ENCODE data around the gene TMEM240. TPM values are rescaled to one million over a fixed set of nuclear protein-coding genes. Genes with fewer than 3 reads are reported as not detected.
"Not testable (repeated sequence)": the region's sequence is repeated elsewhere in the genome, so short reads cannot be mapped to it uniquely, and the experiment has no call there.

TMEM240 gene
- total RNA-seq, 6 experiments from 2014 or later, result 2.8 to 5.1 (median 4.1) TPM

DNA sequence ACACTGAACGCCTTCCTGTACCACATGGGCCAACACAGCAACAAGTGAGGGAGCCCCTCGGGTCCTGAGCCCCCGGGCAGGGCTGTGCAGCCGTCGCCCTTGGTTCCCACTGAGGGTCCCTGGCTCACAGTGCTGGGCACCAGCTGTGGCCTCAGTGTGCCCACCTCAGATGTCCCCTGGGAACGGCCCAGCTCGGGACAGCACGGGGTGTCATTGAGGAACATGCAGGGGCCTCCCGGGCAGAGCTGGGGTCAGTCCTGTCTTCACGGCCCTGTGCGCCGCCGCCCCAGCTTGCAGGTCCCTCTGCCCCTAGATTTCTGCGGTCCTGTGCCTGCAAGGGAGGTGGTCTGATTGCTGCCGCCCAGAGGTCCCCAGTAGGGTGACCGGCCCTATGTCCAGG lies 51.2 kb downstream of the TMEM240 start:
- Mint-ChIP-seq H3K9me3 (peaks cover 11% of the 10 kb centered on the region), H3K27me3 (ENCODE audit: insufficient read depth) (peaks cover 2% of the 10 kb centered on the region), H3K27ac (no peak overlapping the region), H3K4me3 (no peak overlapping the region), H3K36me3 (ENCODE audit: low read depth) (peaks cover 42% of the 10 kb centered on the region), H3K4me1 (ENCODE audit: low read depth) (no peaks in the 10 kb centered on the region)
- no peak for DNase-seq
- TF ChIP-seq, protein P1, sequence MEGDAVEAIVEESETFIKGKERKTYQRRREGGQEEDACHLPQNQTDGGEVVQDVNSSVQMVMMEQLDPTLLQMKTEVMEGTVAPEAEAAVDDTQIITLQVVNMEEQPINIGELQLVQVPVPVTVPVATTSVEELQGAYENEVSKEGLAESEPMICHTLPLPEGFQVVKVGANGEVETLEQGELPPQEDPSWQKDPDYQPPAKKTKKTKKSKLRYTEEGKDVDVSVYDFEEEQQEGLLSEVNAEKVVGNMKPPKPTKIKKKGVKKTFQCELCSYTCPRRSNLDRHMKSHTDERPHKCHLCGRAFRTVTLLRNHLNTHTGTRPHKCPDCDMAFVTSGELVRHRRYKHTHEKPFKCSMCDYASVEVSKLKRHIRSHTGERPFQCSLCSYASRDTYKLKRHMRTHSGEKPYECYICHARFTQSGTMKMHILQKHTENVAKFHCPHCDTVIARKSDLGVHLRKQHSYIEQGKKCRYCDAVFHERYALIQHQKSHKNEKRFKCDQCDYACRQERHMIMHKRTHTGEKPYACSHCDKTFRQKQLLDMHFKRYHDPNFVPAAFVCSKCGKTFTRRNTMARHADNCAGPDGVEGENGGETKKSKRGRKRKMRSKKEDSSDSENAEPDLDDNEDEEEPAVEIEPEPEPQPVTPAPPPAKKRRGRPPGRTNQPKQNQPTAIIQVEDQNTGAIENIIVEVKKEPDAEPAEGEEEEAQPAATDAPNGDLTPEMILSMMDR (IDR thresholded peaks at IDR 0.05), result no peak

DNA sequence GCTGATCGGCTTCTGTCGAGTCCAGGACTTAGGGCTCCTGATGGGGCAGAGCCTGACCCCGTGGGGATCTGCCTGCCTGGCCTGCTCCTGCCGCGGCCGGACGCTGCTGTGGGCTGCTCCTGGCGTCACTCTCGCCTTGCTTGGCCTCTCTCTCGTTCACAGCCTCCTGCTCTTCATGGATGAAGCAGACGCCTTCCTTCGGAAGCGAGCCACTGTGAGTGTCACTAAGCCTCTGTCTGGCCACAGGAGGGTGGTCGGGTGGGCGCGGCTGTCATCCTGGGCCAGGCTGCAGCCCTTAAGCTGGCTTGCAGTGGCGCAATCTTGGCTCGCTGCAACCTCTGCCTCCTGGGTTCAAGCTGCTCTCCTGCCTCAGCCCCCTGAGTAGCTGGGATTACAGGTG lies 52.7 kb downstream of the TMEM240 start:
- Mint-ChIP-seq H3K4me1 (ENCODE audit: low read depth) (no peaks in the 10 kb centered on the region), H3K27me3 (ENCODE audit: insufficient read depth) (peaks cover 2% of the 10 kb centered on the region), H3K27ac (no peak overlapping the region), H3K36me3 (ENCODE audit: low read depth) (peaks cover 29% of the 10 kb centered on the region), H3K4me3 (no peak overlapping the region), H3K9me3 (no peaks in the 10 kb centered on the region)
- TF ChIP-seq, protein P1 (IDR thresholded peaks at IDR 0.05), result no peak
- DNase-seq, result no peak

DNA sequence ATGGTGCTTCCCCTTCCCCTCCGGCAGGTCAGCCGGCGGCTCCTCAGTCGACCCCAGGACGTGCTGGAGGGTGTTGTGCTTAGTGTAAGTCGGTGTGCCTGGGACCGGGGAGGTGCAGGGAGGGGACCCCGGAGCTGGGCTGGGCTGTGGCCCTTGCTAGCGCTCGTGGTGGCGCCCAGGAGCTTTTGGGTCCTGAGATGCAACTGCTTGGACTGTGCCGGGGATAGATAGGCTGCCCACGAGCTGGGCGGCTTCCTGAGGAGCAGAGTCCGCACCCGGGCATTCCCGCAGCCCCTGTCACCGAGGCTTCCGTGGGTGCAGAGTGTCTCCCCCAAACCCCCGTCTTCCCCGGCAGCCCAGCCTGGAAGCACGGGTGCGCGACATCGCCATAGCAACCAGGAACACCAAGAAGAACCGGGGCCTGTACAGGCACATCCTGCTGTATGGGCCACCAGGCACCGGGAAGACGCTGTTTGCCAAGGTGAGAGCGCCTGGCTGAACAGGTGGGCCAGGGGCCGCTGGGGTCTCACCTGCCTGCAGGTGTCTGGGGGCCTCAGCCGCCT lies 54.6 kb downstream of the TMEM240 start:
- not testable (repeated sequence) for H3K4me1 Mint-ChIP-seq (ENCODE audit: low read depth); H3K4me3 Mint-ChIP-seq; H3K9me3 Mint-ChIP-seq; DNase-seq; H3K27ac Mint-ChIP-seq; H3K27me3 Mint-ChIP-seq (ENCODE audit: insufficient read depth)
- H3K36me3 Mint-ChIP-seq (ENCODE audit: low read depth), result peaks cover 13% of the 10 kb centered on the region

DNA sequence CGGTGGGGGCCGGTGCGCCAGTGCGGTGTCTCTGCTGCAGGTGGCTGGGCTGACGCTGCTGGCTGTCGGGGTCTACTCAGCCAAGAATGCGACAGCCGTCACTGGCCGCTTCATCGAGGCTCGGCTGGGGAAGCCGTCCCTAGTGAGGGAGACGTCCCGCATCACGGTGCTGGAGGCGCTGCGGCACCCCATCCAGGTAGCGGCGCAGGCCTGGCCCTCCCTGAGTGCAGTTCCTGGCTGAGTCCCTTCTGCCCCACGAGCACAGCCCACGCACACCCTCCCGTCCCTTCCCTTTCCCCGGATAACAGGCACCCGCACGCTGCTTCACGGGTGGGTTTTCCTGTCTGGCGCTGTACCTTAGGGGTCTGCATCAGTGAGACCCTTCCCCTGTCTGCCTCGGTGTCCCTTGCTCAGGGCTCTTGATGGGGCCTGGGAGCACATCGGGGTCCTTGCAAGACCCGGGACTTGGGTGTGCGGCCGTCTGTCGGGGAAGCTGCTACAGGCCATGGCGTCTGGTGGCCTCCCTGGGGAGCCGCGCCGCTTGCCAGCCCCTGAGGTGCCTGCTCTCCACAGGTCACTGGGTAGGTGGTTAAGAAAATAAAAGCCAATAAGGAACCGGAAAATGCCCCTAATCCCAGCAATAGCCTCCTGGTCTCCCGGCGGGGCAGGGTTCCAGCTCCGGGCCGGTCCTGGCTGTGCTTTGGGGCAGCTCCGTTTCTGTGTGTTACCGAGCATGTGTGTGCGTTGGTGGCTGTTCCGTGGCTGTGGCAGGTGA lies 55.3 kb downstream of the TMEM240 start:
- not testable (repeated sequence) for H3K4me3 Mint-ChIP-seq; H3K36me3 Mint-ChIP-seq (ENCODE audit: low read depth); H3K4me1 Mint-ChIP-seq (ENCODE audit: low read depth); H3K27me3 Mint-ChIP-seq (ENCODE audit: insufficient read depth); H3K9me3 Mint-ChIP-seq; DNase-seq; H3K27ac Mint-ChIP-seq

Other genes starting within 250 kb of the TMEM240 start
- gene ACAP3, start 232.7 kb downstream of the TMEM240 start, total RNA-seq (2021; fragmentation: NEBNext Ultra II Directional; extraction: Animal tissue kit (Norgen Biotek cat#: 25700)), result 10 to 100 TPM; 39.4 to 50.8 (median 42.6) TPM
- gene PUSL1, start 232.0 kb downstream of the TMEM240 start, total RNA-seq (2021; fragmentation: NEBNext Ultra II Directional; extraction: Animal tissue kit (Norgen Biotek cat#: 25700)), result 10 to 100 TPM; 23.5 to 28.7 (median 25.6) TPM
- gene INTS11, start 216.0 kb downstream of the TMEM240 start, total RNA-seq (2021; fragmentation: NEBNext Ultra II Directional; extraction: Animal tissue kit (Norgen Biotek cat#: 25700)), result 10 to 100 TPM; 65.6 to 78.3 (median 69.8) TPM
- gene CPTP, start 215.8 kb downstream of the TMEM240 start, total RNA-seq (2021; fragmentation: NEBNext Ultra II Directional; extraction: Animal tissue kit (Norgen Biotek cat#: 25700)), result 10 to 100 TPM; 24.6 to 31.5 (median 26.6) TPM
- gene TAS1R3, start 209.3 kb downstream of the TMEM240 start, total RNA-seq (2021; fragmentation: NEBNext Ultra II Directional; extraction: Animal tissue kit (Norgen Biotek cat#: 25700)), result under 1 TPM; 0.07 to 0.20 (median 0.13) TPM
- gene DVL1, start 191.2 kb downstream of the TMEM240 start, total RNA-seq (2021; fragmentation: NEBNext Ultra II Directional; extraction: Animal tissue kit (Norgen Biotek cat#: 25700)), result 10 to 100 TPM; 73.8 to 96.6 (median 74.5) TPM
- 100 to 1,000 TPM; 438 to 570 (median 524) TPM for gene MXRA8, start 182.1 kb downstream of the TMEM240 start, total RNA-seq (2021; fragmentation: NEBNext Ultra II Directional; extraction: Animal tissue kit (Norgen Biotek cat#: 25700))
- 100 to 1,000 TPM; 178 to 206 (median 196) TPM for gene AURKAIP1, start 165.4 kb downstream of the TMEM240 start, total RNA-seq (2021; fragmentation: NEBNext Ultra II Directional; extraction: Animal tissue kit (Norgen Biotek cat#: 25700))
- gene CCNL2, start 141.3 kb downstream of the TMEM240 start, total RNA-seq (2021; fragmentation: NEBNext Ultra II Directional; extraction: Animal tissue kit (Norgen Biotek cat#: 25700)), result 100 to 1,000 TPM in 5 of 6 experiments, 10 to 100 TPM in 1; 96.2 to 115 (median 104) TPM
- 100 to 1,000 TPM; 131 to 154 (median 141) TPM for gene MRPL20, start 133.3 kb downstream of the TMEM240 start, total RNA-seq (2021; fragmentation: NEBNext Ultra II Directional; extraction: Animal tissue kit (Norgen Biotek cat#: 25700))
- under 1 TPM in 2 of 6 experiments, not detected in 4; 0.14 TPM for gene ANKRD65, start 119.3 kb downstream of the TMEM240 start, total RNA-seq (2021; fragmentation: NEBNext Ultra II Directional; extraction: Animal tissue kit (Norgen Biotek cat#: 25700))
- under 1 TPM in 5 of 6 experiments, not detected in 1; 0.12 to 0.33 (median 0.24) TPM for gene VWA1, start 104.9 kb downstream of the TMEM240 start, total RNA-seq (2021; fragmentation: NEBNext Ultra II Directional; extraction: Animal tissue kit (Norgen Biotek cat#: 25700))
- gene ATAD3C, start 90.9 kb downstream of the TMEM240 start, total RNA-seq (2021; fragmentation: NEBNext Ultra II Directional; extraction: Animal tissue kit (Norgen Biotek cat#: 25700)), result under 1 TPM in 1 of 6 experiments, not detected in 5; 0.09 TPM
- 10 to 100 TPM; 21.0 to 24.8 (median 23.0) TPM for gene ATAD3B, start 68.9 kb downstream of the TMEM240 start, total RNA-seq (2021; fragmentation: NEBNext Ultra II Directional; extraction: Animal tissue kit (Norgen Biotek cat#: 25700))
- gene ATAD3A, start 28.5 kb downstream of the TMEM240 start, total RNA-seq (2021; fragmentation: NEBNext Ultra II Directional; extraction: Animal tissue kit (Norgen Biotek cat#: 25700)), result 10 to 100 TPM; 48.7 to 61.5 (median 54.0) TPM
- gene SSU72, start 34.2 kb upstream of the TMEM240 start, total RNA-seq (2021; fragmentation: NEBNext Ultra II Directional; extraction: Animal tissue kit (Norgen Biotek cat#: 25700)), result 100 to 1,000 TPM; 132 to 156 (median 137) TPM
- gene FNDC10, start 59.5 kb upstream of the TMEM240 start, total RNA-seq (2021; fragmentation: NEBNext Ultra II Directional; extraction: Animal tissue kit (Norgen Biotek cat#: 25700)), result 1 to 10 TPM; 1.6 to 4.0 (median 2.0) TPM
- gene MIB2, start 74.9 kb upstream of the TMEM240 start, total RNA-seq (2021; fragmentation: NEBNext Ultra II Directional; extraction: Animal tissue kit (Norgen Biotek cat#: 25700)), result 10 to 100 TPM; 41.9 to 62.8 (median 44.0) TPM
- gene MMP23B, start 91.5 kb upstream of the TMEM240 start, total RNA-seq (2021; fragmentation: NEBNext Ultra II Directional; extraction: Animal tissue kit (Norgen Biotek cat#: 25700)), result 1 to 10 TPM; 2.8 to 7.1 (median 5.1) TPM
- 10 to 100 TPM; 21.6 to 27.5 (median 24.8) TPM for gene CDK11B, start 118.4 kb upstream of the TMEM240 start, total RNA-seq (2021; fragmentation: NEBNext Ultra II Directional; extraction: Animal tissue kit (Norgen Biotek cat#: 25700))
- gene SLC35E2B, start 152.2 kb upstream of the TMEM240 start, total RNA-seq (2021; fragmentation: NEBNext Ultra II Directional; extraction: Animal tissue kit (Norgen Biotek cat#: 25700)), result 10 to 100 TPM; 30.1 to 40.9 (median 33.4) TPM
- 10 to 100 TPM; 23.1 to 27.2 (median 25.0) TPM for gene CDK11A, start 183.7 kb upstream of the TMEM240 start, total RNA-seq (2021; fragmentation: NEBNext Ultra II Directional; extraction: Animal tissue kit (Norgen Biotek cat#: 25700))
- 10 to 100 TPM; 50.3 to 68.8 (median 54.8) TPM for gene NADK, start 237.8 kb upstream of the TMEM240 start, total RNA-seq (2021; fragmentation: NEBNext Ultra II Directional; extraction: Animal tissue kit (Norgen Biotek cat#: 25700))

All from HFFc6 (cell line).